Measurements from ENCODE around the gene PIR.

The PIR gene

DNA sequence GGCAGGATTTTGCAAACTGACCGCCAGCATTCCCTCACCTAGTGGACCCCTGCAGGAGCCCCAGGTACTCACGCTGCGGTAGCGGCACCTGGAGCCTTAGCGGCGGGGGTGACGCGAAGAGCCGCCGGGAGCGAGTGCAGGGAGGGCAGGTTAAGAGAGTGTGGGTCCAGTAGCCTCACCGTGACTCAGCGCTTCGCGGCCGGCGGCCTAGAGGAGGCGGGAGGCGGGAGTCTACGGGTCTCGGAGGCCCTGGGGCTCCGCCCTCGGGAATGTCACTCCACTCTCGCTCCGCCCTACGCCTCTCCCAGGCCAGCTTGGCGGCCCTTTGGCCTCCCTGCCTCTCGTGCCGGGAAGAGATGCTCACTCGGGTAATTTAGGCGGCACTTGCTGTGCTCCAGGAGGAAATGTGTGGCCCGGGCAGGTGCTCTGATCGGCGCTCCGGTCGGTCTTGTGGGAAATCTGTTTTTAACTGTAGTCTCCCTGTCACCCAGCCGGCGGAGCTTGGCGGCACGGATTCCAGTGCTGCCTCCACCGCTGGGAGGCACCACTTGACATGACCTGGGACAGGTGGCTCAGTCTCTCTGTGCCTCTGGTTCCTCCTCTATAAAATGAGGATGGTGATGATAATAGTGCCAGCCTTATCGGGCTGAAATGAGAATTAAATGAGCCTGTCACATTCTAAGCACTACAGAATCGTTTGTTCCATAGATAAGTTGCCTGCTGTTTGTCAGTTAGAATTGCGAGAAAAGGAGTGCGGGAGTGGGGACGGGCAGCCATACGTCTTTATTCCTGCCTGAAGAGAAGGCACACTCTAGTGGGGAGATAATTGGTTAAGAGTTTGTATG is at the start of gene PIR:
TSS of gene PIR (minus strand) at position 216 of the 845 bp plus-strand sequence. CDS start 2,076 bp downstream, outside the sequence.
- DNase-seq, result peak; percentile 85

DNA sequence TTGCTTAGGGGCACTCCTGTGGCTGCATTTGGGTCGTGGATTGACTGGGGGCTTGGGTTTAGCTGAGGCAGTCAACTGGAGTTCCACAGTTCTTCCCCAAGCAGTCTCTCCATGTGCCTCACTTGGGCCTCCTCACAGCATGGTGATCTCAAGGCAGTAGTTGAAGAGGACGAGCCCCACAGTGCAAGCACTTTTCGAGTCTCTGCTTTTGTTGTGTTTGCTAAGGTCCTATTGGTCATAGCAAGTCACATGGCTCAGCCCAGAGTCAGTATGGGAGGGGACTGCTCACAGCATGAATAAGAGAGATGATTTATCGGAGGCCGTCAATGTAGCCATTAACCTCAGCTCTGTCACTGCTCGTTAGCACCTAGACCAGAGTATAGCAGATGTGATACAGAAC is 37.2 kb upstream of the PIR start:
- no peak for DNase-seq

DNA sequence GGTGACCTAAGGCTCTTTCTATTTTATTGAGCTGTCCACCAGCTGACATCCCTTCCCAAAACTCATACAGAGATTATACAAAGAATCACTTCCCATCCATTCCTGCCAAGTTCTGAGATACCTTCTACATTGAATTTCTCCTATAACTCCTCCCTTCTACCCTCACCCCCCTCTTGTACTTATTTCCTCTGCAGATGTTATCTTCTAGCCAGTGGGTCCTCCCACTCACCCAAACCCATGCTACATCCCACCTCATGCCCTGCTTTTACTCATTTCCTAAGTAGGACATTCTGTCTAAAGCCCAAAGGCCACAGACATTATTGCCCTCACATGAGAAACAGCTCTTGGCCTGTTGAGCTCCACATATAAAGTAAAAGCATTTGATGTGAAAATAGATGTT is 36.0 kb upstream of the PIR start:
- no peak for DNase-seq

GRCh38 chrX:15525664-15526416 is 32.7 kb upstream of the PIR start:
- peak; percentile 62 for DNase-seq

DNA sequence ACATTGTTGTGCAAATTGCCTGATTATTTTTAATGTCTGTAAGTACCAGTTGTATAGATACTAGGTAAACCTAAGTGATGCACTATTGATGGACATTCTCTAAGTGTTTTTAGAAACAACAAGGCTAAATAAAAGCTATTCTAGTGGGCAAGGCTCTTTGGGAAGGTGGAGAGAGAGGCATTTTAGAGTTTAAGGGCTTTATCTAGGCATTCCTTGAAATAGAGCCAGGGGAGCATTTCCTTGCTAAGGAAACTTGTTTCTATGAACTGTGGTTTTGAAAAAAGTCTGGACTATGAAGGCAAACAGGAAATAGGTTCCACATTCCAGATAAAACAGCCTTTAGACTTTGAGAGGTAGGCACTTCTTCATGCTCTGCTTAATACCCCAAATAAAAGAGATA is 31.3 kb upstream of the PIR start:
- DNase-seq, result no peak

DNA sequence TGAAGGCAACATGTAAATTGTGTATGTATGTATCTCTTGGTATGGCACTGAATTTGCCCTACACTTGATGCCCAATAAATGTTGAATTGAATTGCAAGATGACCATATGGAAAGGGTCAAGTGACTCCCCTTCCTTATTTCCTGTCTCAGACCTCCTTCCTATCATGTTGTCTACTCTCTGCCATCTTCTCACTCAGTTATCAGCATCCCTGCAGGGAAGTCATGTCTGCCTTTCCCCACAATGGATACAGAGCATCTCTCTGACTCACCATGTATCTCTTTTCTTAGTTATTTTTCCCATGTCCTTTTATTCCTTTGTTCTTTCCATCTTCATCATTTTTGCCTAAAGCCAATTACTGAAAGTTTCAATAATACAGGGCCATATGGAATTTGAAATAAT is 30.0 kb upstream of the PIR start:
- DNase-seq, result no peak

GRCh38 chrX:15522464-15522863 is 29.3 kb upstream of the PIR start:
- DNase-seq, result no peak

GRCh38 chrX:15515931-15516330 is 22.8 kb upstream of the PIR start:
- no peak for DNase-seq

- no peak for DNase-seq
Observed at GRCh38 chrX:15514279-15514678, 21.1 kb upstream of the PIR start.

DNA sequence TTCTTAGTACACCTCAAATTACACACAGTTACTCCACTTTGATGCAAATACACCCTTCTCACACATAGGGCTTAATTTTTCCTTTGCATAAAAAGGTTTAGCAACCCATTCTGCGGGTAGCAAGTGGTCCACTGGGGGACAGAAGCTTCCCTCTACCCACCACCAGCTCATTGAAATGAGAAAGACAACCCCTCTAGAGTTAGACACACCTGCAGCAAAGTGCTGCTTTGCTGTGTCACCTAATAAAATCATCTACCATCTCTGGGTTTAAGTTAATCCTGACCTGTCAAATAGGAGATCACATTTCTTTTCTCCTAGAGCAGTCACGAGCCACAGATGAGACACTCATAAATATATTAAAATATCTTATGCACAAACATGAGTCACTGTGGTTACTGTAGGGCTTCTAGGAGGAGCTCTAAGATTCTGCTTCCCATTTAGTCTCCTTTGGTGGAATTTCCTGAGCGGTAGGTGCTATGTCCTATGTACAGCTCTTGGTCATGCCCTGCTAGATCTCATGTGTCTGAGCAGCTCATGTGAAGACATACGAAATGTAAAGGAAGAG is 19.4 kb upstream of the PIR start:
- DNase-seq, result no peak

DNA sequence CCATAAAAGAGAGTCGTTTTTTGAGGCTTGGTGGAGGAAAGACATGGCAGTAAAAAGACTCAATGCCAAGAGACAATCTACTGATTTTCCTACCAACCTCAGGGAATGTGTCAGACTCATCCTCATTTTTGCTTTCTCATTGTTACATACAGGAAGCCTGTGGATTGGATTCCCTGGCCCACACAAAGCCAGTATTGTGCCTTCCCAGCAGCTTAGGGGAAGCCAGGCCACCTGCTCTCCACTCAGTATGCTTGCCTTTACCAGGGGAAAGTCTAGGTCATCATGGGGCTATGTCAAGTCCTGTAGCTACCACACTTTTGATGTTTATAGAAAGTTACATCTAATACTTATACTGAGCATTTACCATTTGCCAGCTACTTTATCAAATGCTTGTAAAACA is 18.4 kb upstream of the PIR start:
- no peak for DNase-seq

DNA sequence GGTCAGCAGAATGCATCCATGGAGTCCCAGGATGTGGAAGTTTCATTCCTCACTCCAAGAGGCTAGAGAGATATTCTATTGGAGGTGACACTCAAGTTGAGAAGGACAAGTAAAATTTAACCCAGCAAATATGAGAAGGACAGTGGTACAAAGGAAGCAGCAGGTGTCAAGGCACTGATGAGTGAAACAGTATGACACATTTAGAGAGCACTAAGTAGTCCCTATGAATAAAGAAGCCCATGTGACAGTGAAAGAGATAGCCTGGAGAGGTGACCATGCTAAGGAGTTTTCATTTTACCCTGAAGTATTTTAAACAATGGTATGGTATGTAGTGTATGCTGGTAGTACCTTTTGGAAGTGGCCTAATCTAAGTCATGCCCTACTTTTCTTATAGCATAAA is 16.7 kb upstream of the PIR start:
- no peak for DNase-seq

DNA sequence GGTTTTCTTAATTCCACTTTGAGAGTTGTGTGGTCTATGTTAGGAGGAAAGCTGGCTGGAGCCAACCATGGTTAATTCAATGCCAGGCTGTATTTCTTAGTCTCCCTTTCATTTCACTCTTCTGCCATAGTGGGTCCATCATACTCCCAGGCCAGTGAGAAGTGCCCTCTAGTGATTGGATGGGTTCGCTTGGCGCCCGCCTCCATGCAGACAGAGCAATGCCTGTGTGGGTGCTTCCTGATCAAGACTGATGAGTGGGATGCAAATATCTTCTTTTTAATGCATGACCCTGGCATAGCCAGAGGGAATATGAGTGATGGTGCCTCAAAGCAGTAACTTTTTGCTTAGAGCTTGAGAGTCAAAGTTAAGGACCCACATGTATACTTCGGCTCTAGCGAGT is 13.9 kb upstream of the PIR start:
- DNase-seq, result no peak

- DNase-seq, result no peak
Observed at GRCh38 chrX:15505101-15505500, 12.0 kb upstream of the PIR start.

- DNase-seq, result no peak
Observed at GRCh38 chrX:15504661-15505060, 11.5 kb upstream of the PIR start.

- DNase-seq, result no peak
Observed at GRCh38 chrX:15501506-15501905, 8.4 kb upstream of the PIR start.

DNA sequence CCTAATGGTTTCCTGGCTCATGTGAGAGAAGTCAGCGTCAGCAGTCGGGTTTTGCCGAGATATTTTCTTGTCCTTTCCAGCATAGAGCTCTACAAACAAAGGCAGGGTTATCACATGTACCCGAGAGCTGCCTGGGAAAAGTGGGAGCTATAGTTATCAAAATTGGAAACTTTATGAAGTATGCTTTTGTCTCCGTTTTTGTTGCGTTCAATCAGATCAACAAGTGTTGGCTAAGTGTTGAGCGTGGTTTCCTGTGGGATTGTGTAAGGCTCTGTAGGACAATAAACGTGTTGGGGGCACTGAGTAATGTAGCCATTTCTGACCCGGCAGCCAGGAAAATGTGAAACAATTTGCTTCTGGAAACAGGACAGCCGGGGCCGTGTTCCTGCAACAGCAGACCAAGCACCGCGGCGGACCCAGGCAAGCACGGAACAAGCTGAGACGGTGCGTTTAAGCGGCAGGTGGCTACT is 7.4 kb upstream of the PIR start, which contains the start of gene BMX:
TSS of gene BMX (plus strand) at position 311 of the 470 bp plus-strand sequence. CDS start 7,547 bp downstream, outside the sequence.
- DNase-seq, result no peak

- no peak for DNase-seq
Observed at GRCh38 chrX:15499976-15500375, 6.8 kb upstream of the PIR start.

DNA sequence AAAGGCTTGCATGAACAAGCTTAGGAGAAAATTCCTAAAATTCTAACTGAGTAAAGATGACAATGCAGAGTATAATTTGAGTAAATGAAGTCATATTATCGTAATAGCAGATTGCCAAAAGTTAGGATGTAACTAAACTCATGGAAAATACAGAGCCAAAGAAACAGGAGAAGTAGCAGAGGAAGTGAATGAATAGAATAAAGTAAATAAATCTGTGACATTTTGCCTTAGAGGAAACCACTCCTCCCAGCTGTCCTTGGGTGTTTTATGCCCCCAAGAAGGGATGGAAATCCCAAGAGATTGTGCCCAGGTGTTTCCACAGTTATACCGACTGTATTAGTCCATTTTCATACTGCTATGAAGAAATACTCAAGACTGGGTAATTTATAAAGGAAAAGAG is 5.6 kb upstream of the PIR start:
- no peak for DNase-seq

DNA sequence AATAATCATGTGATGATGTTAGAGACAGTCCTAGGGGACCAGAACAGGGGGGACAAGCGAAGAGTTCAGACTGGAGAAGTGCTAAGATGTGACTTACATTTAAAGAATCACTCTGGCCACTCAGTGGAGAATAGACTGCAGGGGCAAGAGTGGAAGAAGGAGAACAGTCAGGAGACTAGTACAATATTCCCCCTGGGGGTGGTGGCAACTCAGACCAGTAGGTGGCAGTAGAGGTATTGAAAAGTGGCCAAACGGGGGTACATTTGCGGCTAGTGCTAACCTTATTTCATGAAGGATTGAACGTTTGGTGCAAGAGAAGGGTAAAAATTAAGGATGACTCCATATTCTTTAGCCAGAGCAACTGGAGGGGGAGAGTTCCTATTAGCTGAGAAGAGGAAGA is 4.7 kb upstream of the PIR start:
- no peak for DNase-seq

DNA sequence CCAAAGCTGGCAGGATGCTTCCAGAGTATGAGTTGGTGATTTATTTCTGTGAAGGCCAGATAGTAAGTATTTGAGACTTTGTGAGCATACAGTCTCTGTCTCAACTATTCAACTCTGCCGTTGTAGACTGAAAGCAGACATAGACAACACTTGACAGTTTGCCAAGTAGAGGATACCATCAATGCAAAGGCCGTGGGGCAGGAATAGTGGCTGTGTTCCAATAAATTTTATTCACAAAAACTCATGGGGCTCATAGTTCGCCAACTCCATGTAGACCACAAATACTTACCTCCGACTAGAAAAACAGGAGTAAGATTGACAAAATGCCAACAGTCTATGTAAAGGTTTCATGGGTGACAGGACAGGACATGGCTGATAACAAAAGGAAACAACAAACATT is 3.7 kb upstream of the PIR start:
- no peak for DNase-seq

- DNase-seq, result no peak
Observed at GRCh38 chrX:15495801-15496200, 2.7 kb upstream of the PIR start.

DNA sequence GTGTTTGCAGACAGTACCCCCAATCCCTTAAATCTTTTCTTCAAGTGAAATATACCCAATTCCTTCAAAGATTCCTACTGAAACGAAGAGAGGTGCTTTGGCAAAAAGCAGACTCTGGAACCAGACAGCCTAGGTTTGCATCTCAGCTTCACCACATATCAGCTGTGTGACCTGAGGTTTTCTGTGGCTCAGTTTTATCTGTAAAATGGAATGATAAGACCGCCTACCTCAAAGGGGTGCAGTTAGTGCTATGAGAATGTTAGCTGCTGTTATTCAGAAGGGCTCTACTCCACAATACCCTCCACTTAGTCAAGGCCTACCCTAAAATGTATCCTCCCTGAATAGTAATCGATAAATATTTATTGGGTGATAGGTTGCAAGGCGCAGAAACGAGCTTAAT is 664 bp downstream of the PIR start:
- no peak for DNase-seq

DNA sequence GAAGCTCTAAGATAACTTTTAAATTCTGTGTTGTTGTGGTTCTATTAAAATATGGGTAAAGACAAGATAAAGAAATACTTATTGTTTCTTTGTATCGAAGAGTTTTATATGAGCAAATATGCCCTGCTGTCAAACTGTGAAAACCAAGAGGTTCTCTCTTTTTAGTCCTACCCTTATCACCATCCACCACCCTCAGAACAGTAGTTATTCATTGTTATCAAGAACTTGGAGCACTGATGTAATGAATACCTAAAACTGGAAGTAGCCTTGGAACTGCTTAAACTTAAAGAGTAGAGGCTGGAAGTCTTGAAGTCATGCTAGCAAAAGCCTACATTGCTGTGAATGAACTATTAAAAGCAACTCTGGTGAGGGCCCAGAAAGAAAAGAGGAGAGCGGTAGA is 9.2 kb downstream of the PIR start:
- DNase-seq, result no peak
